Muscle of arm (tissue), 14 donors: ENCODE results near the gene ZC3H14. TPM values are rescaled to one million over a fixed set of nuclear protein-coding genes. Genes with fewer than 3 reads are reported as not detected.
A peak's percentile ranks its signal among the peaks of the same experiment; 100 is the strongest.
"Not testable (repeated sequence)": the region's sequence is repeated elsewhere in the genome, so short reads cannot be mapped to it uniquely, and the experiment has no call there.

Experiments used
- DNase-seq: peaks from one replicate; pipeline ENCODE4 v3.0.0-alpha.2; 2013
- long read RNA-seq, 11 donors: transcript quantifications; one replicate each; lab custom pipeline, GENCODE V29; 2026
- polyA plus RNA-seq, 12 donors: library from polyadenylated mRNA; unstranded; fragments of 120-200 nt; gene quantifications; one replicate each; pipeline ENCODE4 v1.2.1, GENCODE V29; 2013; ENCODE audit not compliant: insufficient read length in 12 of 12

The ZC3H14 gene
- polyA plus RNA-seq: 10 to 100 TPM in 11 of 12 donors, not detected in 1; 32.4 to 72.3 (median 41.0) TPM
- long read RNA-seq, donor 1, full-length matches to known transcripts: 5 of 13 reads
- long read RNA-seq, donor 1, partial matches to known transcripts: 8 of 13 reads
- long read RNA-seq, donor 1, other reads (novel, unspliced or antisense): 0 of 13 reads
- long read RNA-seq, donor 2, full-length matches to known transcripts: 8 of 8 reads
- long read RNA-seq, donor 2, partial matches to known transcripts: 0 of 8 reads
- long read RNA-seq, donor 2, other reads (novel, unspliced or antisense): 0 of 8 reads
- long read RNA-seq, donor 3, partial matches to known transcripts: 0 of 2 reads
- long read RNA-seq, donor 3, other reads (novel, unspliced or antisense): 0 of 2 reads
- long read RNA-seq, donor 4, full-length matches to known transcripts: 1 of 1 reads
- long read RNA-seq, donor 4, partial matches to known transcripts: 0 of 1 reads
- long read RNA-seq, donor 4, other reads (novel, unspliced or antisense): 0 of 1 reads
- long read RNA-seq, donor 5, full-length matches to known transcripts: 7 of 16 reads
- long read RNA-seq, donor 5, partial matches to known transcripts: 9 of 16 reads
- long read RNA-seq, donor 5, other reads (novel, unspliced or antisense): 0 of 16 reads
- long read RNA-seq, donor 6, full-length matches to known transcripts: 4 of 4 reads
- long read RNA-seq, donor 6, partial matches to known transcripts: 0 of 4 reads
- long read RNA-seq, donor 6, other reads (novel, unspliced or antisense): 0 of 4 reads
- long read RNA-seq, donor 7, full-length matches to known transcripts: 2 of 2 reads
- long read RNA-seq, donor 7, partial matches to known transcripts: 0 of 2 reads
- long read RNA-seq, donor 7, other reads (novel, unspliced or antisense): 0 of 2 reads
- long read RNA-seq, donor 8, partial matches to known transcripts: 6 of 8 reads
- long read RNA-seq, donor 8, other reads (novel, unspliced or antisense): 0 of 8 reads
- long read RNA-seq, donor 9, full-length matches to known transcripts: 2 of 2 reads
- long read RNA-seq, donor 9, partial matches to known transcripts: 0 of 2 reads
- long read RNA-seq, donor 9, other reads (novel, unspliced or antisense): 0 of 2 reads
- long read RNA-seq, donor 10, full-length matches to known transcripts: 5 of 5 reads
- long read RNA-seq, donor 10, partial matches to known transcripts: 0 of 5 reads
- long read RNA-seq, donor 10, other reads (novel, unspliced or antisense): 0 of 5 reads
- long read RNA-seq, donor 11: 0 reads

- peak; percentile 90 for DNase-seq
Observed at GRCh38 chr14:88562831-88563686, at the start of gene ZC3H14. Gene ZC3H14 (plus strand): TSS chr14:88563037. CDS start chr14:88563134, 97 bp downstream.

- DNase-seq: no peak
Observed at GRCh38 chr14:88515499-88516221, 47.2 kb upstream of the ZC3H14 start.

DNA sequence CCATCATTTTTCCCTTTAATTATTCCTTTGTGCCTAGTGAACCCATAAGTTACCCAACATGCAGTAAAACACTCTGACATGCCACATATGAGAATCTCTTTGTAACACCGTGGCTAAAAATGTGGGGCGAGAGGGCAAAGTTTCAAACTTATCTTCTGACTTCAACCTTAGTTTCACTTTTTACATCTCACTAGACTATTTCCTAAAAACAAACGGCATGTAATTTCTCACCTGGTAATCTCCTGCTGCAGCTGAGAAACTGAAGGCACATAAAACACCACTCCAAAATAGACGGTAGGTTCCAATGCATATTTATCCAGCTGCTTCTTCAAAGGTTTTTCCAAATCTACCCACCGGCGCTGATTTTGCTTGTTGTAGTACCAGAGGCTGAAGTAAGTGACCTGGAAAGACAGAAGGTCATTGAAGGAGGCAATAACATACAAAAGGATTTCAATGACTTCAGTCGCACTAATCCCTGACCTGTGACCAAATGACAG is 45.9 kb upstream of the ZC3H14 start:
- DNase-seq: no peak

DNA sequence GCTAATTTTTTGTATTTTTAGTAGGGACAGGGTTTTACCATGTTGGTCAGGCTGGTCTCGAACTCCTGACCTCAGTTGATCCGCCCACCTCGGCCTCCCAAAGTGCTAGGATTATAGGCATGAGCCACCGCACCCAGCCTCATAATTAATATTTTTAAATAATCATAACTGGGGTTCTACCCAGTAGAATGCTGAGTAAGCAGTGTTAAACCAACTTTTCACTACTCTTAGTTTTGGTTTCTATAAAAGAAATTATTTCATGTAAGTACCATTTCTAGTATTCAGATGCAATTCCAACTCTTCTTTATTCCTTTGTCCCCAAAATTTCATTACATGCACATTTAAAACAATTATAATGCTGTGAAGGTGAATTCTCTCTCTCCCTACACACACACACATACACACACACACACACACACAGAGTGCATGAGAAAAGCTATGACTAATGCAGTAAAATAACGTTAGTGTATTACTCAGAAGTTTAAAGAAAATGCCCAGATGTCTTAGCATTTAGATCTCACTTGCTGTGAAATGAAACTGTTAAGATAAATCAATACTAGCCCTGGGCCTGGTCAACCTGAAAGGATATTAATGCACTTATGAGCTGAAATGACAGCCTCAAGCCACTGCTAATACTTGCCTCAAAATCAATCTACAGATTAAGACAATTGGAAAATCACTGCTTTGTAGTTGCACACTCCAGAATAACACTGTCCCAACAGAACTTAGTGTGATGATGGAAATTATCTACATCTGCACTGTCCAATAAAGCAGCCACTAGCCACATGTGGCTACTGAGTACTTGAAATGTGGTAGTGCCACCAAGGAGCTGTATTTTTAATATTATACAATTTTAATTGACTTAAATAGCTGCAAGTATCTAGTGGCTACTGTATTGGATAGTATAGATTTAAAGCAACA is 44.0 kb upstream of the ZC3H14 start:
- DNase-seq: no peak

- no peak for DNase-seq
Observed at GRCh38 chr14:88519907-88520306, 42.9 kb upstream of the ZC3H14 start.

DNA sequence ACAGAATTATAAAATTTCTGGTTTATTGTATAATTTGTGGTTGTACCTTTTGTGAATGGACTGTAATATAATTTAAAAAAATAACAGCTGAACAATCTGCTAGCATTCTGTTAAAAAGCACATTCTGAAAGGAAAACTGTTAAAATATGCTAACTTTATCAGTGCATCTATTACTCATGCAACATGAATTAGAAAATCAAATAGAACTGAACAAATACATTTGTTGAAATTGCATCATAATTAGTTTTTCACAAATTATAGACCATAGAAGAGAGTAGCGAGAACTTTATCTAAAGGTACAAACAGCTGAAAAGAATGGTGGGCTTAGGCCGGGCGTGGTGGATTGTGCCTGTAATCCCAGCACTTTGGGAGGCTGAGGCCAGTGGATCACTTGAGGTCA is 41.0 kb upstream of the ZC3H14 start:
- no peak for DNase-seq

GRCh38 chr14:88522393-88522792 is 40.4 kb upstream of the ZC3H14 start:
- DNase-seq: no peak

DNA sequence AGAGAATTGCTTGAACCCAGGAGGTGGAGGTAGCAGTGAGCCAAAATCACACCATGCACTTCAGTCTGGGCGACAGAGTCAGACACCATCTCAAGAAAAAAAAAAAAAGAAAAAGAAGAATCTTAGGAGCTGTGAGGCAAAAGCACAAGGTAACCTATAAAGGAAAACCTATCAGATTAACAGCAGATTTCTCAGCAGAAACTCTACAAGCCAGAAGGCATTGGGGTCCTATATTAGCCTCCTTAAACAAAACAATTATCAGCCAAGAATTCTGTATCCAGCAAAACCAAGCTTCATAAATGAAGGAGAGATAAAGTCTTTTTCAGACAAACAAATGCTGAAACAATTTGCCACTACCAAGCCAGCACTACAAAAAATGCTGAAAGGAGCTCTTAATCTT is 32.9 kb upstream of the ZC3H14 start:
- DNase-seq: not testable (repeated sequence)

DNA sequence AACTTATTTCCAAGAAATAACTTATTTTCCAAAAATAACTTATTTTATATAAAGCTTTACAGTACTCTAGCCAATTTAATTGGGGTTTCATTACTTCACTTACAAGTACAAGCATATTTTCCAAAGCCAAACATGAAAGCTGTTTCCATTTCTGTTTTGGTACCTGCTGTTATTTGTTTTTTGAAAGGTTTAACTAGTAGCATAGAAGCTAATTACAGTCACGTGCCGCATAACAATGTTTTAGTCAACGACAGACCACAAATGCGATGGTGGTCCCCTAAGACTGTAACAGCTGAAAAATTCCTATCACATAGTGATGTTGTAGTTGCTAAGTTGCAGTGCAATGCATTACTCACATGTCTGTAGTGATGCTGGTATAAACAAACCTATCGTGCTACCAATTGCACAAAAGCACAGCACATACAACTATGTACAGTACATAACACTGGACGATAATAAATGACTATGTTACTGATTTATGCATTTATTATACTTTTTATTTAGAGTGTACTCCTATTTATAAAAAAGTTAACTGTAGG is 29.7 kb upstream of the ZC3H14 start:
- no peak for DNase-seq

GRCh38 chr14:88535149-88535548 is 27.7 kb upstream of the ZC3H14 start:
- DNase-seq: no peak

DNA sequence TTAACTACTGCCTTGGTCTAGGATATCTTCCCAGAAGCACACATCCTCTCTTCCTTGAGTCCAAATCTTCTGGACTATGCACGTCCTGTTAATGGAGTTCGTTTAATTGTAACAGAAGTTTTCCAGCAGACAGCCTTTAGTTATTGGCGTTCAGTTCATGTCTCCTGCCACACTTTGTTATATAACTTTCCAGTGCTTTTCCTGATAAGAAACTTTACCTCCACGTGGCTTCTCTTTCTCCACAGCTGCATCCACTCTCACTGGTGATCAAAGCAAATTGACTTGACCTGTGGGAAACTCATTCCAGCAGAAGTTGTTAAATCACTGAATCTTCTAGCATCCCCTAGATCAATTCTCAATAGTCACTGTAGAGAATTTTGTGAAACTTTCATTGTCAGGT is 27.0 kb upstream of the ZC3H14 start:
- no peak for DNase-seq

- no peak for DNase-seq
Observed at GRCh38 chr14:88541324-88541723, 21.5 kb upstream of the ZC3H14 start.

DNA sequence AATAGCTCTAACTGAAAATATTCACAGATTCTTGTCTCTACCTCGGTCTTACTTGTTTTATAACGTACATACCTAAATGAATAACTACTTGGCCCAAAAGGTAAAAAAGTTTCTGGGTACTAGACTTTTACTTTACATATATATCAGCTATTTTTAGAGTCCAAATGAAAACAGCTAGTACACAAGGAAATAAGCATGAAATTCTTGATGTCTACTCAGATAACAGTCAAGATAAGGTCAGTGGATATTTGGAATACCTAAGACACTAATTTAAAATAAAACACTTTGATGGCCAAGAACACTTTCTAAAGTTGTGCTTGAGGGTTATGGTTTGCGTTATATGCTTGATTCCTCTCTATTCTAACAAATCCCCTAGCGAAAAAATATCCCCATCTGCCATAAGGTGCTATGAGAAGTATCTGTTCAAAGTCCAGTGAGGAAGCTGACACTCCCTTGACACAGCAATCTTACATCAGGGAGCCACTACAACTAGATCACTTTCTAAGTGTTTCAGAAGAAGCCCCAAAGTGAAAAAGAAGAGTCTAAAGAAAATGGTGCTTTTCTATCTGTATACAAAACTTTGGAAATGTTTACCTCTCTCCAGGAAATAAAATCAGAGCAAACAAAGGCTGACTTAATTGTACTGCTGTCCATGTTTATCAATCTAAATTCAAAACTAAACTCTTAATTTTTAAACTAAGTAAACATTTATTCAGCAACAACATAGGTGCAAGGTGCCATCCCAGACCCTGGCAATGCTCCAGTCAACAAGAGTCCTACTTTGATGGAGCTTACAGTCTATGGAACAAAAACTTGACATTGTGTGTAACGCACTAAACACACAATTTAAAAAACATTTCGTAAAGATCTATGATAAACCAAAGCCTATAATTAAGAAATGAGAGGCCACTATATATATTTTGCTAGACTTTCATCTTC is 19.7 kb upstream of the ZC3H14 start:
- DNase-seq: no peak

- no peak for DNase-seq
Observed at GRCh38 chr14:88545256-88545655, 17.6 kb upstream of the ZC3H14 start.

DNA sequence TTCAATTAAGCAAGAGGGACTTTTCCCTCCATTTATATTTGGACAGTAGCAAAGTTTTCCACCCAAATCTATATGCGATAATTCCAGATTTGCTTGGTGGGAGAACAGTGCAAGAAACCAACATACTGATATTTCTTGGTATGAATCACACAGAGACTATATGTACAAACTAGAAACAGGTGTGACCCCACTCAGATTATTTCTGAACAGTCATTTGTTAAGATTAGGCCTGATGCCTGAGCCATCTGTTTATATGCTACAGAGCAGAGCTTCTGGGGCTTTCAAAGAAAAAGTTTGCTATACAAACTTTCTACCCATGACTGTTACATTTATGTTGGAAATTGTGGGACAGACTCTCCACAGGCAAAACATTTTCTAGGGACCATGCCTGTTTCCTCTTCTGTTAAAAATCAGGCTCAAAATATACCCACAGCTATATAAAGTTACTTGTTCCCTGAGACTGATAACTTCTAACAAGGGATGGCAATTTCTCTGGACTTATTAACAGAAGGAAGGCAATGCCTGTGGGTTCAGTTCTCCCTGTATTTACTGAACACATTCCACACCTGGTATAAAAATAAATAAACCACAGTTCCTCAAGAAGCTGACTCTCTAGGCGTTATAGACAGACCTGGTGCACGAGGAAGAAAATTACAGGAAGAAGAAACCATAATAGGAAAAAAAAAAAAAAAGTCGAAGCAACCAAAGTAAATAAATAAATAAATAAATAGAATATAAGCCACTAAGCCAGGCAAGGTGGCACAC is 16.0 kb upstream of the ZC3H14 start:
- DNase-seq: no peak

DNA sequence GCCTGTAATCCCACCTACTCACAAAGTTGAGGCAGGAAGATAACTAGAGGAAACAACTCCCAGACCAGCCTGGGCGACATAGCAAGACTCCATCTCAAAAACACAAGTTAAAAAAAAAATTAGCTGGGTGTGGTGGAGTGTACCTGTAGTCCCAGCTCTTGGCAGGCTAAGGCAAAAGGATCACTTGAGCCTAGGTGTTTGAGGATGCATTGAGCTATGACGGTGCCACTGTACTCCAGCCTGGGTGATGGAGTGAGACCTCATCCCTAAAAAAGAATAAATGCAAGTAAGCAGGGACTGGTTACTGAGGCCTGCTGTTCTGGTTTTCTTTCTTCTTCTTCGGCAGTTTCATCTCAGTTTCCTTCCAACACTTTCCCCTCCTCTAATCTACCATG is 15.5 kb upstream of the ZC3H14 start:
- DNase-seq: no peak

- DNase-seq: no peak
Observed at GRCh38 chr14:88550078-88550477, 12.8 kb upstream of the ZC3H14 start.
